Thyroid gland (tissue), 4 donors: ENCODE data around the gene STK4. TPM values are rescaled to one million over a fixed set of nuclear protein-coding genes. Genes with fewer than 3 reads are reported as not detected.

ENCODE experiments used
- DNase-seq, 2 donors: peaks; one replicate each; pipeline ENCODE4 v3.0.0-alpha.2; 2019
- H3K27ac ChIP-seq, 3 donors: fragments of 200-600 bp; sonication (generic); 1 replicate in 2 of 3; 2 replicates in 1 of 3; pipeline ENCODE4 v1.5.1; 2016 to 2019; ENCODE audit warnings: mild to moderate bottlenecking in 1 of 3, moderate library complexity in 1 of 3
- H3K27me3 ChIP-seq: fragments of 200-600 bp; sonication (generic); one replicate; pipeline ENCODE4 v1.5.1; 2019
- H3K36me3 ChIP-seq, 2 donors: fragments of 200-600 bp; sonication (generic); one replicate each; pipeline ENCODE4 v1.5.1; 2016 to 2019
- H3K4me1 ChIP-seq, 2 donors: fragments of 200-600 bp; sonication (generic); one replicate each; pipeline ENCODE4 v1.5.1; 2017 to 2019
- H3K4me3 ChIP-seq, 3 donors: fragments of 200-600 bp; sonication (generic); replicated peaks in 1 of 3; 1 replicate in 2 of 3; 2 replicates in 1 of 3; pipeline ENCODE4 v1.5.1; 2016; ENCODE audit warnings: mild to moderate bottlenecking in 1 of 3
- H3K9me3 ChIP-seq: fragments of 200-600 bp; sonication (generic); one replicate; pipeline ENCODE4 v1.5.1; 2017
- POLR2A ChIP-seq, 2 donors: fragments of 450-650 bp; IDR thresholded peaks; one replicate each; pipeline ENCODE4 v1.6.1; 2017; ENCODE audit warnings: antibody characterized with exemption in 2 of 2, mild to moderate bottlenecking in 2 of 2, moderate library complexity in 1 of 2
- WGBS, 2 donors: methylation state at CpG; one replicate each; pipeline ENCODE4 v1.1.5; 2017; 5-methylcytosine and 5-hydroxymethylcytosine counted together
- intact Hi-C: fragments of 100-400 bp; cut with DNase I; formaldehyde crosslinking; loops from one replicate; pipeline ENCODE4 v1.15.1; 2023
- total RNA-seq, 4 donors: library from RNA; depleted of rRNA; stranded (reverse); fragments of >200 nt; gene quantifications; one replicate each; pipeline ENCODE4 v1.2.3, GENCODE V29; 2016
- TF ChIP-seq, protein P1 (sequence below), 6 experiments: fragments of 200-600 bp in 3 of 6; fragments of 450-650 bp in 3 of 6; sonication (generic) in 3 of 6; IDR thresholded peaks; one replicate each; pipeline ENCODE4 v1.5.1; 2016 to 2019; ENCODE audit warnings: antibody characterized with exemption in 6 of 6, mild to moderate bottlenecking in 2 of 6, inconsistent platforms in 1 of 6, moderate library complexity in 1 of 6

Gene STK4
- total RNA-seq = 10 to 100 TPM; 18.8 to 37.2 (median 29.2) TPM

DNA sequence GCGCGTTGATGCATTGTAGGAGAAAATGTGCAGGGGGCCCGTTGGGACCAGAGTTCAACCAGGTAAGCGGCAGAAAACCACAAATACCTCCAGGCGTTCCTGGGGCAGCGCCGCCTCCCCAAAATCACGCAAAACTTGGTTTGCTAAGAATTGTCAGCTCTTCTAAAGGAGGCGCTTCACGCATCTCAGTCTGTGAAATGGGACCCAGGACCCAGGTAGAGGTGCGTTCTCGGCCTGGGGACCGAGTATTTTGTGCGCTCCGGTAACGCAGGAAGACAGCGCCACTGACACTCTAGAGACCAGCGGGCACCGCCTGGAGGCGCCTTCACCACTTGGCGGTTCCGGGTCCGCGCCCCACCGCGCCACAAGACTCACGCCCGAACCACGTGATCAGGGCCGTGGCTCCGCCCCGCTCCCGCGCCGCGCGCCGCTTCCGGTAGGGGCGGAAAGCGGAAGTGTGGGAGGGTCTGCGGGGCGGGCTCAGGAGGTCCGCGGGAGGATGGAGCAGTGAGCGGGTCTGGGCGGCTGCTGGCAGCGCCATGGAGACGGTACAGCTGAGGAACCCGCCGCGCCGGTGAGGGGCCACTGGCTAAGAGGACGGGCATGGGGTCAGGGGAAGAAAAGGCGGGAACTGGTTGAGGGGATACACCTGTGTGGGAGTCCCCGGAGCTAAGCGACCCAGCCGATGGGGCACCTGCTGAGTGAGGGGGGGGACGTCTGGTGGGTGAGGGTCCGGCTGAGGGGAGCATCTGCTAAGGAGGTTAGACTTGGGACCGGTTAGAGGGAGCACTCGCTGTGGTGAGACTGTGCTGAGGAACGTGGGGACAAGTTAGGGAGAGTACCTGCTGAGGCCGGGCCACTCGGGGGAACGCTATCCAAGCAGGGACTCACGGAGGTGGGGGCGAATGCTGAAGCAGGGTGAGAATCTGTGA, at the start of gene STK4:
STK4 (plus strand) TSS at position 483 of the 932 bp plus-strand sequence; CDS start at position 540, 57 bp downstream.
- Histone ChIP-seq H3K9me3 (no peaks in the 10 kb centered on the region), H3K27me3 (no peaks in the 10 kb centered on the region), H3K36me3 (no peaks in the 10 kb centered on the region), H3K27ac (peak within 1 kb of the TSS; percentile 69 to 90 (median 82)), H3K4me3 (peak within 1 kb of the TSS; percentile 61 to 96 (median 90)), H3K4me1 (peaks cover 9 to 28% of the 10 kb centered on the region in 2 donors)
- TF ChIP-seq, protein P1, sequence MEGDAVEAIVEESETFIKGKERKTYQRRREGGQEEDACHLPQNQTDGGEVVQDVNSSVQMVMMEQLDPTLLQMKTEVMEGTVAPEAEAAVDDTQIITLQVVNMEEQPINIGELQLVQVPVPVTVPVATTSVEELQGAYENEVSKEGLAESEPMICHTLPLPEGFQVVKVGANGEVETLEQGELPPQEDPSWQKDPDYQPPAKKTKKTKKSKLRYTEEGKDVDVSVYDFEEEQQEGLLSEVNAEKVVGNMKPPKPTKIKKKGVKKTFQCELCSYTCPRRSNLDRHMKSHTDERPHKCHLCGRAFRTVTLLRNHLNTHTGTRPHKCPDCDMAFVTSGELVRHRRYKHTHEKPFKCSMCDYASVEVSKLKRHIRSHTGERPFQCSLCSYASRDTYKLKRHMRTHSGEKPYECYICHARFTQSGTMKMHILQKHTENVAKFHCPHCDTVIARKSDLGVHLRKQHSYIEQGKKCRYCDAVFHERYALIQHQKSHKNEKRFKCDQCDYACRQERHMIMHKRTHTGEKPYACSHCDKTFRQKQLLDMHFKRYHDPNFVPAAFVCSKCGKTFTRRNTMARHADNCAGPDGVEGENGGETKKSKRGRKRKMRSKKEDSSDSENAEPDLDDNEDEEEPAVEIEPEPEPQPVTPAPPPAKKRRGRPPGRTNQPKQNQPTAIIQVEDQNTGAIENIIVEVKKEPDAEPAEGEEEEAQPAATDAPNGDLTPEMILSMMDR (IDR thresholded peaks at IDR 0.05) = peak in 5 of 6 experiments; percentile 10 to 48 (median 40)
- TF ChIP-seq POLR2A (IDR thresholded peaks at IDR 0.05) = peak in 1 of 2 donors; percentile 88
- WGBS, 2 donors = 1% methylated on average over 37 to 45 of the region's 68 CpGs
- peak; percentile 93 to 94 for DNase-seq
- intact Hi-C loops = loop anchor here (5.0 kb wide), 1 partner anchor 1509 kb away; the partner anchor contains the start of gene SRSF6

DNA sequence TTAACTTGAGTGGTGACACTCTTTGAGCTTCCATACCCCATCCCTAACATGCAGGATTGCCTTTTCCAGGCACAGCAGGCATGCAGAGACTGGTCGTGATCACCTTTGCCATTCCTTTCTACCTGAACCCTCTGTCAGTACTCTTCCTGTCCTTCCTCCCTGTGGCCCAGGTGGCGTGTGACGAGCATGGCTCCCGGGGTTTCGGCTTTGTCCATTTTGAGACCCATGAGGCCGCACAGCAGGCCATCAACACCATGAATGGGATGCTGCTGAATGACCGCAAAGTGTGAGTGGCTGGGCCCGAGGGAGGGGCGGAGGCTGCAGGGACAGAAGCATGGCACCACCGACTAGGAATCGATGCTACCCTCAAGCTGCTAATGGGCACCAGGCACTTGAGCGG, 49.7 kb upstream of the STK4 start:
- no peak for DNase-seq

DNA sequence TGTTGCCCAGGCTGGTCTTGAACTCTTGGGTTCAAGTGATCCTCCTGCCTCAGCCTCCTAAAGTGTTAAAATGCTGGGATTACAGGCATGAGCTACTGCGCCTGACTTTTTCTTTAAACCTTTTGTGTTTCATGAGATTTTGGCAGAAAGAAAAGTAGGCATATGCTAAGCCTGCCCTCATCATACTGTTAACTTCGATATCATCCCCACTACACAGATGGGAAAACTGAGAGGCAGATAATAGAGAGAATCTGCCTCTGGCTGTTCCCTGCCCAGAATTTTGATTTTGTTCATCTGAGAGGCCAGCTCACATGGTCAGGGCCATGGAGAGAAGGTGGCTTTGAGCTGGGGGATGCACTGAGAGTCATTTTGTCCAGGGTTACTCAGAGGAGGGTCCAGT, 48.9 kb upstream of the STK4 start:
- DNase-seq = no peak
- Histone ChIP-seq H3K9me3 (no peaks in the 10 kb centered on the region), H3K27me3 (no peaks in the 10 kb centered on the region), H3K4me3 (no peak overlapping the region), H3K27ac (no peak overlapping the region), H3K4me1 (no peaks in the 10 kb centered on the region), H3K36me3 (peaks cover 0 to 3% of the 10 kb centered on the region in 2 donors)
- intact Hi-C loops = no loop called here
- TF ChIP-seq, protein P1 (IDR thresholded peaks at IDR 0.05) = no peak
- no peak for TF ChIP-seq POLR2A (IDR thresholded peaks at IDR 0.05)
- WGBS, 2 donors = 95 to 100% methylated on average over 2 of the region's 2 CpGs

More for the DNA sequence above, 49.7 kb upstream of the STK4 start:
- H3K27me3 ChIP-seq = no peaks in the 10 kb centered on the region
- intact Hi-C loops = no loop called here
- TF ChIP-seq, protein P1 (IDR thresholded peaks at IDR 0.05) = no peak
- no peak for TF ChIP-seq POLR2A (IDR thresholded peaks at IDR 0.05)
- no peak overlapping the region for H3K4me3 ChIP-seq
- H3K36me3 ChIP-seq = peaks cover 0 to 3% of the 10 kb centered on the region in 2 donors
- no peaks in the 10 kb centered on the region for H3K9me3 ChIP-seq
- WGBS, 2 donors = 94 to 97% methylated on average over 12 of the region's 12 CpGs
- H3K27ac ChIP-seq = no peak overlapping the region
- no peaks in the 10 kb centered on the region for H3K4me1 ChIP-seq

DNA sequence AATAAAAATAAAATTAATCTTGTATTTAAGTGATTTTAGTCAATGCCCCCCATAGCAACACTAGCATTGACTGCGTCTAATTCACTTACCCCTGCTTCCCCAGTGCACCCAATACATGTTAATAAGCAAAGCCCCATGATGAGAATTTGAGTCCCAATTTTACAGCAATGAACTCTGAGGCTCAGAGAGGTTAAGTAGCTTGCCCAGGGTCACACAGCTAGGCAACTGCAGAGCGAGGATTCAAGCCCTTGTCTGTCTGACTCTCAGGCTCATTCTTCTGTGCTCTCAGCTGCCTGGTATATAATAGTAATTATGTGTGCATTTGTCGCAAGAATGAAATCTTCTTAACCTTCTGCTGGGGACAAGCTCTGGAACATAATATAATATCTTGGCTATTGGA, 48.0 kb upstream of the STK4 start:
- no peaks in the 10 kb centered on the region for H3K4me1 ChIP-seq
- WGBS, 2 donors = 96 to 99% methylated on average over 3 of the region's 3 CpGs
- no peaks in the 10 kb centered on the region for H3K27me3 ChIP-seq
- no peak for DNase-seq
- H3K36me3 ChIP-seq = peaks cover 0 to 9% of the 10 kb centered on the region in 2 donors
- TF ChIP-seq, protein P1 (IDR thresholded peaks at IDR 0.05) = no peak
- no peak for TF ChIP-seq POLR2A (IDR thresholded peaks at IDR 0.05)
- H3K9me3 ChIP-seq = no peaks in the 10 kb centered on the region
- no peak overlapping the region for H3K27ac ChIP-seq
- no peak overlapping the region for H3K4me3 ChIP-seq
- intact Hi-C loops = no loop called here

DNA sequence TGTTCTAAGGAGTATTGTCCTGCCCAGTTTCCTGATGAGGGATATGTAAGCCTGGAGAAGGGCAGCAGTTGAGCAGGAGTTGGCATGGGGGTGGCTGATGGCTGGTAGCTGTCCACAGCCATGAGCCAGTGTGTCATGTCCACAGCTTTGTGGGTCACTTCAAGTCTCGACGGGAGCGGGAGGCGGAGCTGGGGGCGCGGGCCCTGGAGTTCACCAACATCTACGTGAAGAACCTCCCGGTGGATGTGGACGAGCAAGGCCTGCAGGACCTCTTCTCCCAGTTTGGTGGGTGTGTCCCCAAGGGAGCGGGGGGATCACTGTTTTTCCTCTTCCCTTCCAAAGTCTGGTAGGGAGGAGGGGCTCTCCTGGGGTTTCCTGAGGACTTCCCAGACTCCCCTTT, 47.6 kb upstream of the STK4 start:
- no peak for TF ChIP-seq POLR2A (IDR thresholded peaks at IDR 0.05)
- TF ChIP-seq, protein P1 (IDR thresholded peaks at IDR 0.05) = no peak
- Histone ChIP-seq H3K27me3 (no peaks in the 10 kb centered on the region), H3K4me1 (no peaks in the 10 kb centered on the region), H3K4me3 (no peak overlapping the region), H3K9me3 (no peaks in the 10 kb centered on the region), H3K27ac (no peak overlapping the region), H3K36me3 (peaks cover 0 to 9% of the 10 kb centered on the region in 2 donors)
- intact Hi-C loops = no loop called here
- DNase-seq = no peak
- 93 to 95% methylated on average over 10 of the region's 10 CpGs for WGBS, 2 donors
